BJ (cell line): Measurements from ENCODE around the gene ALPK1. TPM values are rescaled to one million over a fixed set of nuclear protein-coding genes. Genes with fewer than 3 reads are reported as not detected.

Experiments
- CTCF ChIA-PET: fragments of 350-600 bp; formaldehyde crosslinking; extraction: SDS; loops from one replicate; lab custom pipeline; 2021; ENCODE audit warnings: antibody characterized with exemption, inconsistent platforms; lab: Yijun Ruan, JAX
- POLR2A ChIA-PET: fragments of 300-600 bp; sonication (Branson Sonifier 250); formaldehyde crosslinking; extraction: SDS; loops from one replicate; lab custom pipeline; 2021; ENCODE audit warnings: antibody characterized with exemption; lab: Charles Lee
- DNase-seq: peaks from one replicate; pipeline ENCODE4 v3.0.0-alpha.2; 2011; ENCODE audit warnings: low read depth
- H3K27me3 ChIP-seq: 2 replicates; pipeline ENCODE4 v1.6.0; 2011; ENCODE audit warnings: low read length; ENCODE audit not compliant: control insufficient read depth, insufficient read depth
- H3K36me3 ChIP-seq: 2 replicates; pipeline ENCODE4 v1.5.1; 2011; ENCODE audit warnings: low read length; ENCODE audit not compliant: control insufficient read depth, insufficient read depth
- H3K4me3 ChIP-seq: 2 replicates; pipeline ENCODE4 v1.5.1; 2011; ENCODE audit warnings: low read depth, mild to moderate bottlenecking, control low read depth, low read length
- polyA plus RNA-seq: library from polyadenylated mRNA; depleted of rRNA; stranded (reverse); fragments of >200 nt; gene quantifications from 2 replicates; pipeline ENCODE4 v1.2.3, GENCODE V29; 2011
- TF ChIP-seq, protein P1 (sequence below): IDR thresholded peaks from 2 replicates; pipeline ENCODE4 v1.5.1; 2011; ENCODE audit warnings: low read depth, mild to moderate bottlenecking, control low read depth, inconsistent platforms, low read length, moderate library complexity; ENCODE audit not compliant: insufficient read depth

The ALPK1 gene
- polyA plus RNA-seq, 1 experiment = 7.6 TPM

- ChIA-PET CTCF (interaction anchor here (5.2 to 11.6 kb wide), 2 partner anchors 191 to 274 kb away, joined by 24 to 110 read pairs; no protein-coding TSS in a partner anchor), POLR2A (no interaction called here)
- no peak overlapping the region for H3K4me3 ChIP-seq
- no peaks in the 10 kb centered on the region for H3K27me3 ChIP-seq
- no peak for DNase-seq
- TF ChIP-seq, protein P1, sequence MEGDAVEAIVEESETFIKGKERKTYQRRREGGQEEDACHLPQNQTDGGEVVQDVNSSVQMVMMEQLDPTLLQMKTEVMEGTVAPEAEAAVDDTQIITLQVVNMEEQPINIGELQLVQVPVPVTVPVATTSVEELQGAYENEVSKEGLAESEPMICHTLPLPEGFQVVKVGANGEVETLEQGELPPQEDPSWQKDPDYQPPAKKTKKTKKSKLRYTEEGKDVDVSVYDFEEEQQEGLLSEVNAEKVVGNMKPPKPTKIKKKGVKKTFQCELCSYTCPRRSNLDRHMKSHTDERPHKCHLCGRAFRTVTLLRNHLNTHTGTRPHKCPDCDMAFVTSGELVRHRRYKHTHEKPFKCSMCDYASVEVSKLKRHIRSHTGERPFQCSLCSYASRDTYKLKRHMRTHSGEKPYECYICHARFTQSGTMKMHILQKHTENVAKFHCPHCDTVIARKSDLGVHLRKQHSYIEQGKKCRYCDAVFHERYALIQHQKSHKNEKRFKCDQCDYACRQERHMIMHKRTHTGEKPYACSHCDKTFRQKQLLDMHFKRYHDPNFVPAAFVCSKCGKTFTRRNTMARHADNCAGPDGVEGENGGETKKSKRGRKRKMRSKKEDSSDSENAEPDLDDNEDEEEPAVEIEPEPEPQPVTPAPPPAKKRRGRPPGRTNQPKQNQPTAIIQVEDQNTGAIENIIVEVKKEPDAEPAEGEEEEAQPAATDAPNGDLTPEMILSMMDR = no peak
- no peaks in the 10 kb centered on the region for H3K36me3 ChIP-seq
Measured at GRCh38 chr4:112332398-112332797, 35.2 kb downstream of the ALPK1 start.

DNA sequence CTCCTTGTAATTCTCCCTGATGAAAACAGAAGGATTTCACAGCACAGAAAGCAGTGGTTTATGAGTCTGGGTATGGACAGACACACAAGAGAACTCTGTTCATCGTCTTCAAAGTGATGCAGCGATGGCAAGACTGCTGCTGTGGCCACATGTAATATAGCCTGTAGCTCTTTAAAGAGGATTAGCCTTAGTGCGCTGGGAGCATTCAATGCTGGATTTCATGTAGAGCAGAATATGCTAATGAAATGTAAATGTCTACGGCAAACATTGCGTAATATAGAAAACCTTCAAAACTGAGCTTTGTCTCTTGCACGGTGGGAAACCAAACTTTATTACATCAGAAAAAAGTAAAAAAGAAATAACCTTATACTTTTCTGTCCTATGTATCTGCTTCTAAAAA lies 42.9 kb downstream of the ALPK1 start:
- Histone ChIP-seq H3K36me3 (no peaks in the 10 kb centered on the region), H3K27me3 (no peaks in the 10 kb centered on the region), H3K4me3 (no peak overlapping the region)
- ChIA-PET POLR2A (no interaction called here), CTCF (no interaction called here)
- TF ChIP-seq, protein P1 = no peak
- no peak for DNase-seq

- H3K36me3 ChIP-seq = no peaks in the 10 kb centered on the region
- H3K4me3 ChIP-seq = no peak overlapping the region
- ChIA-PET POLR2A (no interaction called here), CTCF (no interaction called here)
- H3K27me3 ChIP-seq = no peaks in the 10 kb centered on the region
- TF ChIP-seq, protein P1 = no peak
- no peak for DNase-seq
Measured at GRCh38 chr4:112341033-112341432, 43.9 kb downstream of the ALPK1 start.

GRCh38 chr4:112343330-112344080 lies 46.3 kb downstream of the ALPK1 start:
- POLR2A ChIA-PET = no interaction called here
- DNase-seq = no peak
- no peaks in the 10 kb centered on the region for H3K36me3 ChIP-seq
- H3K27me3 ChIP-seq = no peaks in the 10 kb centered on the region
- no peak overlapping the region for H3K4me3 ChIP-seq
- CTCF ChIA-PET = interaction anchor here (1.1 to 1.6 kb wide), 2 partner anchors 22 to 261 kb away, joined by 3 read pairs; no protein-coding TSS in a partner anchor
- TF ChIP-seq, protein P1 = no peak

- no peaks in the 10 kb centered on the region for H3K36me3 ChIP-seq
- H3K4me3 ChIP-seq = no peak overlapping the region
- no peaks in the 10 kb centered on the region for H3K27me3 ChIP-seq
- DNase-seq = peak; percentile 68
- TF ChIP-seq, protein P1 = peak; percentile 44
- POLR2A ChIA-PET = no interaction called here
- CTCF ChIA-PET = interaction anchor here (1.0 to 1.8 kb wide), 4 partner anchors 36 to 344 kb away, joined by 4 to 6 read pairs (median 5); no protein-coding TSS in a partner anchor
Measured at GRCh38 chr4:112348488-112349158, 51.5 kb downstream of the ALPK1 start.
